Urothelium cell line (cell line): ENCODE results near the gene THOP1.
"Not testable (repeated sequence)": the region's sequence is repeated elsewhere in the genome, so short reads cannot be mapped to it uniquely, and the experiment has no call there.

Experiments
- DNase-seq: peaks from one replicate; pipeline ENCODE4 v3.0.0; 2011; ENCODE audit warnings: low spot score, mixed read lengths
- FAIRE-seq: peaks from 2 replicates; lab custom pipeline; 2011; peaks lifted over from hg19 to GRCh38; lab: Jason Lieb, UNC

Gene THOP1

DNA sequence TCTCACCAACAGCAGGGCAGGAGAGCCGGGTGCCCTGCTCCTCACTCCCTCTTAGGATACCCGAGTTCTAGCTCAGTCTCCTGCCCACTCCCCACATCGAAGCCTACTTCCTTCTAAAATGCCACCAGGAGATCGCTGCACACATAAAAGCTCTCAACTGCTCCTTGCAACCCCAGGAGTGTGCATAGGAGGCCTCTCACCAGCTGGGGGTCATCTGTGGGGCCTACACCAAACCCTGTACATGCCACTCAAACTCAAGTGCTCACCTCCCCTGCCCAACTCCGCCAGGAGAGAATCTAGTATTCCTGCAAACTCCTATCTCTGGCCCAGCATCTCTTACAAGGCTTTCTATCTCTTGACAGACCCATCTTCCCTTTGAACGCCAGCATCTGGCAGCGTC is 5.0 kb upstream of the THOP1 start:
- FAIRE-seq (no peak), DNase-seq (no peak)

DNA sequence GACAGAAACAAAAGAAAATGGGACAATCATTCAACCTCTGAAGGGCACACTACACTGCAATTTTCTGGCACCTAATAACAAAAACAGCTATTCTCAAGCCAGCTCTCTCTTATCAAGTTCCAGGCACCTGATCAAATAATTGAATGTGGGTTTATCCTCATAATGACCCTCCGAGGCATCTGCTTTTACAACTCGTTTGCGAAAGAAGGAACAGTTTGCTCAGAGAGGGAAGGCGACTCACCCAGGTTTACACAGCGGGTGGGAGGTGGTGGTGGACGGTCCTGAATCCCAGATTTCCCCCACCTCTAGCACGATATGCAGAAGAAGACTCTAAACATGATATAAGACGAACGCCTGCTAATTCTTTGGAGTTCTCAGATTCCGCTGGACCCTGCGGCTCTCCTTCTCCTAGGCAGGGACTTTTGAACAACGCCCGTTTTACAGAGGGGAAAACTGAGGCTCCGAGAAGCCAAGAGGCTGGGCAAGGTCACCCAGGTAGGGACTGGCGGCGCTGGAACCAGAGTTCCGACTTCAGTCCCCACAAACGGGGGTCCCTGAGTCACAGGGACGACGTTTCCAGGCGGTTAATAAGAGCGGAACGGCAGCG is 2.9 kb upstream of the THOP1 start:
- FAIRE-seq (no peak), DNase-seq (no peak)

DNA sequence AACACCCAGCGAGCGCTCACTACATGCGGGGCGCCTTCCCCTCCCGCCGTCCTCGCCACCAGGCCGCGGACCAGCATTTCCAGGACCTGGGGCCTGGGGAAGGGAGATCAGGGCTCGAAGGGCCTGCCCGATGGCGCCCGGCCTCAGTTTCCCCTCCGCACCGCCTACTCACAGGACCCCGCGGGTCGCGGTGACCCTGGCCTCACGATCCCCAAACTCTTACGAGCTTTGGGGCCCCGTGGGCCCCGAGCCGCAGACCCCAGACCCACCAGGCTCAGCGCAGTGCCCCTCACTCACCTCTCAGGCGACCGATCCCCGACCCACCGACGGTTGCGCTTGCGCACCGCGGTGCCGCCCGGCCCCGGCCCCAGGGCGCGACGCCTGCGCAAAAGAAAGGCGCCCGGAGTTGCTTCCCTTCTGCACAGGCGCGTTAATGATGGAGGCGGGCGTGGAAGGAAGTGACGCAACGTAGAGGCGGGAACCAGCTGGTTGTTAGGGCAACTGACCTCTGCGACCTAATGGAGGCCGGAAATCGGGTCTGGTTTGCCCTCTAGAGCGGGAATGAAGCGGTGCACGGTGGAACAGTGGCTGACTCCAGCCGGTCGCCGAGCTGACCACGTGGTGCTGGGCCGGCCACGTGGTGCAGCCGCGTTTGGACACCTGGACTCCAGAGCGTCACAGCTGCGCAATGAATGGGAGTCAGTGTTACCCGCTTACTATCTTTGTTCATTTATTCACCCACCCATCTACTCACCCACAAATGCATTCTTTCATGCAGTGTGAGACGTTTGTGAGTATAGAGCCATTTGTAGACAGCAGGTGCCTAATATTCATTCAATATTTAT is 2.1 kb upstream of the THOP1 start, which contains the start of gene SGTA:
SGTA (minus strand) TSS at position 338 of the 845 bp plus-strand sequence. CDS start 14,205 bp downstream, outside the sequence.
- DNase-seq (peak; percentile 95), FAIRE-seq (peak; percentile 20)

DNA sequence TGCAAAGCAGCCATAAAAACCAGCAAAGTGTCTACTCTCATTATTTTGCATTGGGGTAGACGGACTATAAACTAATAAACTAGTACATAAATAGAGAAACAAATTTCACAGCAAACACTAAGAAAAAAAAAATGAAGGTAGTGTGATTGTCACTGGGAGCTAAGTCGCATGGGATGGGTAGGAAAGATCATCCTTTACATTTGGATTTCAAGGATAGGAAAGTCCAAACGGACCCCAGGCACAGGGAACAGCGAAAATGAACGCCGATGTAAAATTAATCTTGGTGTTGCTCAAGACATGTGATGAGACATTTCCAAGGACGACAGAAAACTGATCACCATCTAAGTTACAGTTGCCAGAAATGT is 1.5 kb upstream of the THOP1 start:
- FAIRE-seq (no peak), DNase-seq (no peak)

DNA sequence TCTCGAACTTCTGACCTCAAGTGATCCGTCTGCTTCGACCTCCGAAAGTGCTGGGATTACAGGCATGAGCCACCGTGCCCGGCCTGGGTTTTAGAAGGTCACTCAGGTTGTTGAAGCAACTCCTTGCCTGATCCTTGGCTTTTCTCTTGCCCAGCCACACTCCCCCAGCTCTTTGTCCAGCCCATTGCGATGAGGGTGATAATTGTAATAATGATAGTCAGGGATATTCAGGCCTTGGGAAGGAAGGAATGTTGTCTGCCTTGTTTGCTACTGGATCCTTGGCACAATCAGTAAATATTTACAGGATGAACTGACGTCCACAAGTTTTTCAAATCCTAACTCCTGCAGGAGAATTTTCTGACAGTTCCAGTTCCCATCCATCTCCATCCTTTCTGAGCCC is 1.8 kb downstream of the THOP1 start:
- no peak for FAIRE-seq

DNA sequence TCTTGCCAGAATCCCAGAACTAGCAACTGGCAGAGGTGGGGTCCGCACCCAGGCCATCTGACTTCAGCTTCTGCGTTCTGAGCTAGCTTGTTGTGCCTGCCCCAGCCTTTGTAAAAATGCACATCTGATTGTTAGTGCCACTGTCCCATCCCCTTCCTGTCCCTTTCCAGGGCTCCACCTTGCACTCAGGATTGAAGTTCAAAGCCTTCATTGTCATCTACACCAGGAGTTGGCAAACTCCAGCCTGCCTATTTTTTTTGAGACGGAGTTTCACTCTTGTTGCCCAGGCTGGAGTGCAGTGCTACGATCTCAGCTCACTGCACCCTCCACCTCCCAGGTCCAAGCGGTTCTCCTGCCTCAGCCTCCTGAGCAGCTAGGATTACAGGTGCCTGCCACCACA is 2.9 kb downstream of the THOP1 start:
- DNase-seq, result no peak
- FAIRE-seq, result no peak

More for the DNA sequence above, 1.8 kb downstream of the THOP1 start:
- no peak for DNase-seq

DNA sequence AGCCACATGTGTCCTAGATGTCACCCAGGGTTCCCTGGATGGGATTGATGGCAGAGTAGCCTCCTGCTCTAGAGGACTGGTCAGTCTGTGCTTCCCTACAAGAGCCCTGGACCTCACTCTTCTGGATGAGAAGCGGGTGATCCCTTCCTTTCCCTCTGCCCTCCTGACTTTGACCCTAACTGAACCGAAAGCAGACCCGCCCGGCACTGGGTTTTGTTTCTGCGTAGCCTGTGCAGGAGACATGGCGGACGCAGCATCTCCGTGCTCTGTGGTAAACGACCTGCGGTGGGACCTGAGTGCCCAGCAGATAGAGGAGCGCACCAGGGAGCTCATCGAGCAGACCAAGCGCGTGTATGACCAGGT is 4.9 kb downstream of the THOP1 start:
- no peak for FAIRE-seq
- DNase-seq, result no peak

DNA sequence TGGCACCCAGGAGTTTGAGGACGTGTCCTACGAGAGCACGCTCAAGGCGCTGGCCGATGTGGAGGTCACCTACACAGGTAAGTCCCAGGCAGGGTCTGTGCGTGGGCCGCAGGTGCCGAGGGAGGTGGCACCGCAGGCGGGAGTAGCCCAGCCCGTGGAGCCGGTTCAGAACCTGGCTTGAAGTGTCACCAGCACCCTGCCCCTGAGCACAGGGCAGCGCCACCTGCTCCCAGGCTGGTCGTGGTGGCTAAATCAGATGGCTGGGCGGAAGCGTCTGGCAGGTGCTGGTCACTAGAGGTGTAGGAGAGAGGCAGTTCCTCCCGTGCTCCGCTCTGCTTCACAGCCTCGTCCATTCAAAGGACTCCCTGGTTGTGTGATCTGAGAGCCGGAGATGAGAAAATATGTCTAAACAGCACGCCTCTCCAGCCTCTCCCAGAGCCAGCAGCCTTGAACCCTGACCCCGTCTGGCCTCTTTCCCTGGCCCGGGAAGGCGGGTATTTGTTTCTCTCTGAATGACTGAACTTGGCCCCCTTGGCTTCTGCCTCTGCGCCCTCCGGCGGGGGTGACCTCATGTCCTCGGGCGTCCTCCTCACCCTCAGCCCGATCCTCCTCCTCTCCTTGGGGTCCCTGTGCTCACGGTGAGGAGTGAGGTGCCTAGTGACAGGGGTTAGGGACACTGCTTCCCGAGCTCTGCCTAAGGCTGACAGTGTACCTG is 5.4 kb downstream of the THOP1 start:
- FAIRE-seq (no peak), DNase-seq (no peak)

DNA sequence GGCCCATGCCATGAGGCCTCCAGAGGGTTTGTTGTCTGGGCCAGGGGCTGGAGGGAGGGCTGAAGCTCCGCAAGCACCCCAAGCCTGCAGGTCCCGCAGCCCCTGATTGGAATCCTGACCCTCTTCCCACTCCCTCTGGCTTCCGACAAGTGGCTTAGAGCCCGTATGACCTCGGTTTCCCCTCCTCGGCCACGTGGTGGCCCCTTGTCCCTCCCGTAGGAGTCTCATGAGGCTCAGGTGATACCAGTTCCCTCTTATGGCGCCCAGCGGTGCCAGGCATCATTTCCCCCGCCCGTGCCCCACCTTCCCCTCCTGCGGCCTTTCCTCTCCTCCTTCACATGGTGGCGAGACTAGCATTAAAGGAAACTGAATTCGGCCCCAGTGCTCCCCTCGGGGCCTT is 6.1 kb downstream of the THOP1 start:
- DNase-seq, result no peak
- no peak for FAIRE-seq

DNA sequence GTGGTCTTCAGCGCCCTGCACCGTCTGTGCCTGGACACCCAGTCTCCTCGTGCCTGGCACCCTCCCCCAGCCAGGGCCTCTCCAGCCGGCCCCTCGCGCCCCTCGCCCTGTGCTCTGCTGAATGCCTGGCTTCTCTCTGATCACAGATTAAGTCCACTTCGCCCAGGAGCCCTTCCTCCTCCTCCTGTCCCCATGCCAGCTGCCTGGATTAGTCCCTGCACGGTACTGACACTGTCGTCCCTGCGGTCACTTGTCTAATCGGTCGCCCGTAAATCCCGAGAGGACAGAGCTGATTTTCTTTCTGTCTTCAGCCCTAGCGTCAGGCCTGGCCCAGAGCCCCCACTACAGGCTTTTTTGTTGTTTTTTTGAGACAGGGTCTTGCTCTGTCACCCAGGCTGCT is 6.6 kb downstream of the THOP1 start:
- FAIRE-seq (no peak), DNase-seq (no peak)

DNA sequence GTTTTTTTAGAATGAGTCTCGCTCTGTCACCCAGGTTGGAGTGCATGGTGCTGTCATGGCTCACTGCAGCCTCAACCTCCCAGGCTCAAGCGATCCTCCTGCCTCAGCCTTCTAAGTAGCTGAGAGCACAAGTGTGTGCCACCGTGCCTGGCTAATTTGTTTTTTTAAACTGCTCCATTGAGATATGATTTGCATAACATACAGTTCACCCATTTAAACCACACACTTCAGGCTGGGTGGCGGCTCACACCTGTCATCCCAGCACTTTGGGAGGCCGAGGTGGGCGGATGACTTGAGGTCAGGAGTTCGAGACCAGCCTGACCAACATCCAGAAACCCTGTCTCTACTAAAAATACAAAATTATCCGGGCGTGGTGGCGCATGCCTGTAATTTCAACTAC is 7.4 kb downstream of the THOP1 start:
- DNase-seq, FAIRE-seq: not testable (repeated sequence)

DNA sequence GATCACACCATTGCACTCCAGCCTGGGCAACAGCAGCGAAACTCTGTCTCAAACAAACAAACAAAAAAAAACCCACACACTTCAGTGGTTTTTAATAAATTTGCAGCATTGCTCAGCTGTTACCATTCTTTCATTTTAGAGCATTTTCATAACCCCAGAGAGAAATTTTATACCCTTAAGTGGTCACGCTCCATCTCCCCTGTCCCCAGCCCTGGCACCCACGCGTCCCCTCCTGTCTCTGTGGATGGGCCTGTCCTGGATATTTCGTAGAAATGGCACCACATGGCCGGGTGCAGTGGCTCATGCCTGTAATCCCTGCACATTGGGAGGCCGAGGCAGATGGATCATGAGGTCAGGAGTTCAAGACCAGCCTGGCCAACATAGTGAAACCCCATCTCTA is 7.8 kb downstream of the THOP1 start:
- FAIRE-seq (no peak), DNase-seq (no peak)

DNA sequence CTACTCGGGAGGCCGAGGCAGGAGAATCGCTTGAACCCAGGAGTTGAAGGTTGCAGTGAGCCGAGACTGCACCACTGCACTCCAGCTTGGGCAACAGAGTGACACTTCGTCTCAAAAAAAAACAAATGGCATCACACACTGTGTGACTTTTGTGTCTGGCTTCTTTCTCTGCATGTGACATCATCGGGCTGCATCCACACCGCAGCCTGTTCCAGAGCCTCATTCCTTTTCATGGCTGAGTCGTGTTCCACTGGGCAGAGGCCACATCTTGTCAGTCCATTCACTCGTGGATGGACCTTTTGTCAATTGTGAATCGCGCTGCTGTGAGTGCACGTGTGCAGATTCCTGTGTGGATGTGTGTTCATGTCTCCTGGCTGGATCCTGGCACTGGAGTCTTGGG is 8.3 kb downstream of the THOP1 start:
- FAIRE-seq, result no peak
- no peak for DNase-seq

DNA sequence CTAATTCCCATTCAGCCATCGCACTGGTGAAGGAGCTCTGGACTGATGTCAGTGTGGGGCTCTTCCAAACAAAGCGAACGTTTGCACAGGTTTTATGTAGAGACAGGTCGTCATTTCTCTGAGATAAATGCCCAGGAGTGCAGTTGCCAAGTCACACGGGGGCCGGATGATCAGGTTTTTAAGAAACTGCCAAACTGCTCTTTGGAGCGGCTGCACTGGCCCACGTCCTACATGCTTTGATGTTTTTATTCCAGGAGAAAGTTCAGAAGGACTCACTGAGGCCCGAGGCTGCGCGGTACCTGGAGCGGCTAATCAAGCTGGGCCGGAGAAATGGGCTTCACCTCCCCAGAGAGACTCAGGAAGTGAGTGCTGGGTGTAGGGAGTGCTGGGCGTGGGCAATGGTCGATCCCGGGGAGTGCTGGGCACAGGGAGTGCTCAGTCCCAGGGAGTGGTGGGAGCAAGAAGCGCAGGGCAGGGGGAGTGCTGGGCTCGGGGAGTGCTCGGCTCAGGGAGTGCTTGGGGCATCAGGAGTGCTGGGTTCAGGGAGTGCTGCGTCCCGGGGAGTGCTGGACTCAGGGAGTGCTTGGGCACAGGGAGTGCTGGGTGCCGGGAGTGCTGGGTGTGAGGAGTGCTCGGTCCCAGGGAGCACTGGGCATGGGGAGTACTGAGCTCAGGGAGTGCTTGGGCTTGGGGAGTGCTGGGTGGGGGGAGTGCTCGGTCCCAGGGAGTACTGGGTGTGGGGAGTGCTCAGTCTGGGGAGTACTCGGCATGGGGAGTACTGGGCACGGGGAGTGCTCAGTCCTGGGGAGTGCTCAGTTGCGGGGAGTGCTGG is 10.7 kb downstream of the THOP1 start:
- DNase-seq, result no peak
- no peak for FAIRE-seq

DNA sequence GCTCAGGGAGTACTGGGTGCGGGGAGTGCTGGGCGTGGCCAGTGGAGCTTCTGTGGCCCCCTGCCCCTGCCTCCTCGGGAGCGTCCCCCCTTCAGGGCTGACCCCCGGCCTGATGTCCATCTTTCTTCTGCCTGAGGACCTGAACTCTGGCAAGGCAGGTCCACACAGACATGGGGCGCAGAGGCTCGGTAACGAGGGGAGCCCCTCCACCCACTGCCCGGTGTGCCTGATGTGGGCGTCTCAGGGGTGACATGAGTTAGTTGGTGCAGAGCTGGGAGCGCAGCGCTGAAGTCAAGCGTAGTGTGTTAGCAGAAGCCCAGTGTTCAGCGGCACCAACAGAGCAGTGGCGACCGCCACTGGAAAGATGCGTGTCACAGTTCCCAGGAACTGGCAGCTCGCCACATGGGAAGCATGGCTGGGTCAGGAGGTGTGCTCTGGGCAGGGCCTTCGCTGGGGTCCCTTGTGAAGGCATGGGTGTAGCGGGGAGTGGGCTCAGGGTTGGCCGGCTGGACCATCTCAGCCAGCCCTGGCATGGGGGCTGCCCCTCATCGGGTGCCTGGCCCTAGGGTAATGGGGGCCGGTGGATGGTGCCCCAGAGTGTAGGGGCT is 11.5 kb downstream of the THOP1 start:
- no peak for FAIRE-seq
- DNase-seq, result no peak

DNA sequence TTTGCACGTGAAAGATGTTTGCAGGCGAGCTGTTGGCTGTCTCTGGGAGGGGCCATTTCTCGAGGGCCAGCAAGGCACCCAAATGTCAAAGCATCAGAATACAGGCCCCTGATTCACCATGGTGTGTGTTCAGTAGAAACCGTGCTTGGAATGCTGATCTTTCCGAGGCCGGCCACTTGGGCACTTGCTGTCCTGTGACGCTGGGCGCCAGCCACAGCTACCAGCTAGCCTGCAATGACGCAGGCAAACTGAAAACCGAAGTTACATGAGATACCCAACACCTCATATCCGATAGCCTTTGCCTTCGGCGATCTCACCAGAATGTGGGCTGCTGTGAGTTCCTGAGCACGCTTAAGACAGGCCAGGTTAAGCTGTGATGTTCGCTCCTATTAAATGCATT is 12.0 kb downstream of the THOP1 start:
- FAIRE-seq (no peak), DNase-seq (no peak)

DNA sequence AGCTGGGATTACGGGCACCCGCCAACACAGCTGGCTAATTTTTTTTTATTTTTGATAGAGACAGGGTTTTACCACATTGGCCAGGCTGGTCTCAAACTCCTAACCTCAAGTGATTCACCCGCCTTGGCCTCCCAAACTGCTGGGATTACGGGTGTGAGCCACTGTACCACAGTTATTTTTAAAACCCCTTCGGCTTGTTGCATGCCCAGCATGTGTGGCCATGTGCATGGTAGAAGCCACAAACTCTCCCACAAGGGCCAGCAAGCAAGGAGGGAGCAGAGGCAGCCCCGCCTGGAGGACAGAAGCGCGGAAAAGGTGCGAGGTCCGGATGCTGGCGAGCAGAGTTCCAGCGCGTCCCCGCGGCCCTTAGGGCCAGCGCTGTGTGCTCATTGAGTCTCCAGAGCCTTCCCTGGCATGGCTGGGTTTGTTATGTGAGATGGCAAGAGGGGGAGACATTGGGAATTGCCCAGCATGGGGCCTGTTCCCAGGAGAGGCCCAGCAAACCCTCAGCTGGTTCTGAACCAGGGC is 12.9 kb downstream of the THOP1 start:
- no peak for DNase-seq
- no peak for FAIRE-seq

DNA sequence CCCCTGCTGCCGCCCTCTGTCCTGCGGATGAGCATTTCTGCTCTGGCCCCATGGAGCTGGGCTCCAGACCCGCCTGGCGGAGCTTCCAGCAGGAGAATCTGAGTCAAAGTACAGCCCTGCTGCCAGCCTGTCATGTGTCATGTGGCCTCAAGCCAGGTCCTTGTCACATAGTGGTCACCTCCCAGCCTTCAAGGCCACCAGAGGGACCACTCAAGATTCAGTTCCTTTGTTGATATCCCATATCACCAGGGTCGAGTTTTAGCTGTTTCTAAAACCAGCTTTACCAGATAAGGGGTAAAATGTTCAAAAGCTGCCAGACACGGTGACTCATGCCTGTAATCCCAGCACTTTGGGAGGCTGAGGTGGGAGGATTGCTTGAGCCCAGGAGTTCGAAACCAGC is 13.4 kb downstream of the THOP1 start:
- DNase-seq (no peak), FAIRE-seq (no peak)

DNA sequence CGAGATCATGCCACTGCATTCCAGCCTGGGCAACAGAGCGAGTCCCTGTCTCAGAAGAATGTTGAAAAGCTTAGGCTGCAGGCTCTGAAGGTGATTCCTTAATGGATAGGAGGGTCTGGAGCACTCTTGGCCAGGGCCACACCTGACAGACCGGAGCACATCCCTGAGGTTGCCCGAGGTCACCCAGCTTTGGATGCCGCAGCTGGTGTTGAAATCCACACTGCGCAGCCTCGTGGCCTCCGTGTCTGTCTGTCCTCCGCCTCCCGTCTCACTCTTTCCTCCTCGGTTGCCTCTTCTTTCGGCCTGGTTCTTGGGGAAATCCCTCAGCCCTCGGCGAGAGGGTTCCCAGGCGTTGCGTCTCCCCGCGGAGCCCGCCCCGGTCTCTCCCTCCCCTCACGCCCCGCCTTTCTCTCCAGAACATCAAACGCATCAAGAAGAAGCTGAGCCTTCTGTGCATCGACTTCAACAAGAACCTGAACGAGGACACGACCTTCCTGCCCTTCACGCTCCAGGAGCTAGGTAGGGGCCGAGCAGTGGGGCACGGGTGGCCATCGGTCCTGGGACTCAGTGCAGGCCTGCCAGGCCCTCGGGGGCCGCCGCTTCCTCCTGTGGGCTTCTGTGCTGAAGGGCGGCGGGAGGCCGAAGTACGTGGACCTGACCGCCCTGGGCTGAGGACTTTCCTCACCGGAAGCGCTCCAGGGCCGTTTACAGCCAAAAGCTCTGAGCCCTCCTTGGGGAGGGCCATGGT is 14.1 kb downstream of the THOP1 start:
- no peak for DNase-seq
- FAIRE-seq, result no peak

DNA sequence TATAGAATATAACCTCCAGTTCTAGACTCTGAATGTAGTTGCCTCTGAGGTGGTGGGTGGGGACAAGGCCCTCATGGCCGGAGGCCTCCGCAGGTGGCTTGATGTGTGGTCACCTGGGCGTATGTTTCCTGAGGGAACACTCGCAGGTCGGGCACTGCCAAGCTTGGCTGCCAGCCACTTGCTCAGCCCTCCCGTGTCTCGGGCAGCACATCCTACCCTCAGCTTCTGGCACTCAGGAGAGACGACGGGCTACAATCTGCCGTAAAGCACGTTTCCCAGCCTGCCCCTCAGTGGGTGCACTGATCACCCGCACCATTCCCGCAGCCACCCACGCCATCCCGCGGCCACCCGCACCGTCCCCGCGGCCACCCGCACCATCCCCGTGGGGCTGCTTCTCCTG is 15.2 kb downstream of the THOP1 start:
- no peak for DNase-seq
- FAIRE-seq, result no peak
